Keratinocyte (primary cell): ENCODE measurements around the gene PPEF1. TPM values are rescaled to one million over a fixed set of nuclear protein-coding genes. Genes with fewer than 3 reads are reported as not detected.

ENCODE experiments used
- DNase-seq: peaks from one replicate; pipeline ENCODE4 v3.0.0-alpha.2; 2011; ENCODE audit warnings: low read depth, missing footprints, low spot score
- FAIRE-seq: peaks from 2 replicates; lab custom pipeline; 2011; peaks lifted over from hg19 to GRCh38; lab: Jason Lieb, UNC
- H2AFZ ChIP-seq: 2 replicates; pipeline ENCODE4 v1.6.0; 2012; ENCODE audit warnings: low read length, control low read depth, inconsistent platforms; ENCODE audit not compliant: control insufficient read depth
- H3K27ac ChIP-seq: 2 replicates; pipeline ENCODE4 v1.5.1; 2011; ENCODE audit warnings: low read length; ENCODE audit not compliant: control insufficient read depth, insufficient read depth
- H3K27me3 ChIP-seq: 3 replicates; pipeline ENCODE4 v1.6.0; 2011; ENCODE audit warnings: low read length; ENCODE audit not compliant: control insufficient read depth, insufficient read depth; ENCODE audit errors: extremely low read depth
- H3K36me3 ChIP-seq, 2 experiments: 2 replicates in 1 of 2; 3 replicates in 1 of 2; pipeline ENCODE4 v1.5.1; 2011; ENCODE audit warnings: low read length in 2 of 2, mild to moderate bottlenecking in 1 of 2; ENCODE audit not compliant: control insufficient read depth in 2 of 2, insufficient read depth in 2 of 2; ENCODE audit errors: extremely low read depth in 1 of 2
- H3K4me1 ChIP-seq: 3 replicates; pipeline ENCODE4 v1.5.1; 2011; ENCODE audit warnings: low read length; ENCODE audit not compliant: control insufficient read depth, insufficient read depth; ENCODE audit errors: extremely low read depth
- H3K4me2 ChIP-seq: 3 replicates; pipeline ENCODE4 v1.6.0; 2011; ENCODE audit warnings: low read depth, low read length; ENCODE audit not compliant: control insufficient read depth, insufficient read depth; ENCODE audit errors: extremely low read depth
- H3K4me3 ChIP-seq, 3 experiments: fragments of 200-600 bp in 1 of 3; sonication (generic) in 1 of 3; 2 replicates in 2 of 3; 3 replicates in 1 of 3; pipeline ENCODE4 v1.5.1; 2011 to 2016; ENCODE audit warnings: low read length in 3 of 3, mild to moderate bottlenecking in 3 of 3, control low read depth in 2 of 3, inconsistent platforms in 1 of 3, low read depth in 1 of 3, mixed read lengths in 1 of 3, mixed run types in 1 of 3, moderate library complexity in 1 of 3; ENCODE audit not compliant: control insufficient read depth in 2 of 3, insufficient read depth in 2 of 3; ENCODE audit errors: extremely low read depth in 1 of 3
- H3K79me2 ChIP-seq: 2 replicates; pipeline ENCODE4 v1.6.0; 2012; ENCODE audit warnings: low read length; ENCODE audit not compliant: control insufficient read depth, insufficient read depth
- H3K9ac ChIP-seq: 3 replicates; pipeline ENCODE4 v1.6.0; 2011; ENCODE audit warnings: low read length; ENCODE audit not compliant: control insufficient read depth, insufficient read depth; ENCODE audit errors: extremely low read depth
- H3K9me1 ChIP-seq: 3 replicates; pipeline ENCODE4 v1.6.0; 2011; ENCODE audit warnings: low read length; ENCODE audit not compliant: control insufficient read depth, insufficient read depth; ENCODE audit errors: extremely low read depth
- H3K9me3 ChIP-seq: 2 replicates; pipeline ENCODE4 v1.5.1; 2012; ENCODE audit warnings: low read depth, low read length; ENCODE audit not compliant: control insufficient read depth
- H4K20me1 ChIP-seq: 3 replicates; pipeline ENCODE4 v1.6.0; 2011; ENCODE audit warnings: low read length; ENCODE audit not compliant: control insufficient read depth, insufficient read depth; ENCODE audit errors: extremely low read depth
- CTCF ChIP-seq, 3 experiments: IDR thresholded peaks in 1 of 3; conservative IDR thresholded peaks in 1 of 3; optimal IDR thresholded peaks in 1 of 3; 2 replicates in 2 of 3; 3 replicates in 1 of 3; pipeline versions ENCODE3 to v1.5.1; 2011; ENCODE audit warnings: low read length in 3 of 3, mild to moderate bottlenecking in 3 of 3, moderate library complexity in 2 of 3, control low read depth in 1 of 3, inconsistent platforms in 1 of 3; ENCODE audit not compliant: insufficient read depth in 2 of 3; ENCODE audit errors: extremely low read depth in 1 of 3
- EZH2 ChIP-seq: IDR thresholded peaks from one replicate; pipeline ENCODE4 v1.6.1; 2012; ENCODE audit warnings: inconsistent platforms, mild to moderate bottlenecking, low read length, moderate library complexity
- dilution Hi-C: fragments of 300-500 bp; cut with MboI; formaldehyde crosslinking; loops from one replicate; pipeline ENCODE4 v1.7.0; 2020; ENCODE audit warnings: low sequenced_read_pairs; ENCODE audit not compliant: extremely low pct_ligation_motif_present
- polyA plus RNA-seq, 5 experiments: library from polyadenylated mRNA; depleted of rRNA in 3 of 5; stranded (reverse) in 3 of 5; stranded (forward) in 1 of 5; unstranded in 1 of 5; fragments of >200 nt; gene quantifications; 1 replicate in 1 of 5; 2 replicates in 3 of 5; 3 replicates in 1 of 5; pipeline versions ENCODE4 v1.2.1 to v1.2.3, GENCODE V29; 2011 to 2012; ENCODE audit warnings: missing spikeins in 2 of 5, low read depth in 1 of 5, low replicate concordance in 1 of 5

PPEF1 gene
- polyA plus RNA-seq, 1 donor (not counting 4 experiments of a cell fraction or from before 2014, with no cell fraction given), result not detected

DNA sequence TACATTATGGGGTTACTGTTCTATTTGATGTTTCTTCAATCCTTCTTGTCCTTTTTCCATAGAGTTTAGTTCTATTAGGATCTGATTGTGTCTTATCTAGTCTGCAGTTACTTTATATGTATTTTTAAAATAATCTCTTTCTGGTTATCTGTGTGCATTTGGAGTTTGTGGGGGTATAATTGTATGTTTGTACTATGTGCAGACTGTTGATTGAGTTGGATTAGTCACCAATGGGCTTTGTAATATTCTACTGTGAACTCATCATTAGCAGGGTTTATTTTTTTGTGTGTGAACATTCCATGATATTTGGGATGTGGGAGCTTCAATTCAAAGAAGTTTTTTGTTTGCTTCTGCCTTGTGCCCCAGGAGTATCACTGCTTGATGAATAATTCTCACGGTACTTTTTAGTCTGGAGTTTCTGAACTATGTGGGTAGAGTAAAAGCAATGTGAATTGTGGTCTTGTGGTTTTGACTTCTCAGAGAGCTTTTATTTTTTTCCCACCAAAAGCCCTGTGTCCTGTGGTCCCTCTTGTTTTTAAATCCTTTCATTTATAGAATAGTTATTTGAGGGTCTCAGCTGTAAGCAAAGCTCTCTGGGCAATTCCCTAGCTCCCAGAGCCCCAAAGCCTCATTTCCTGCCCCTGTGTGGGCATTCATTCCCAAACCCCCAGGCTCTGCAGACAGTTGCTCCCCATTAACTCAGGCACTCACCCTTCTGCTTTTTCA is 148.6 kb downstream of the PPEF1 start:
- no peak overlapping the region for H3K27ac ChIP-seq
- H3K4me3 ChIP-seq, result no peak overlapping the region
- no peaks in the 10 kb centered on the region for H4K20me1 ChIP-seq
- no peaks in the 10 kb centered on the region for H3K9me1 ChIP-seq
- H3K4me2 ChIP-seq, result no peak overlapping the region
- no peaks in the 10 kb centered on the region for H3K36me3 ChIP-seq
- H2AFZ ChIP-seq, result no peak overlapping the region
- DNase-seq, result no peak
- dilution Hi-C loops, result no loop called here
- peaks cover 2% of the 10 kb centered on the region for H3K4me1 ChIP-seq
- no peaks in the 10 kb centered on the region for H3K79me2 ChIP-seq
- H3K9ac ChIP-seq, result no peak overlapping the region
- TF ChIP-seq CTCF (optimal IDR thresholded peaks at IDR 0.05 in 1 of 3, IDR thresholded peaks at IDR 0.05 in 1 of 3, conservative IDR thresholded peaks at IDR 0.05 in 1 of 3; ENCODE audit: extremely low read depth in 1 of 3, insufficient read depth in 2 of 3, low read length in 3 of 3) (no peak), EZH2 (no peak)
- H3K27me3 ChIP-seq, result no peaks in the 10 kb centered on the region
- FAIRE-seq, result no peak
- no peaks in the 10 kb centered on the region for H3K9me3 ChIP-seq

GRCh38 chrX:18856645-18856997 is 149.2 kb downstream of the PPEF1 start:
- no peak overlapping the region for H3K9ac ChIP-seq
- dilution Hi-C loops, result no loop called here
- H4K20me1 ChIP-seq, result no peaks in the 10 kb centered on the region
- H3K27me3 ChIP-seq, result no peaks in the 10 kb centered on the region
- no peaks in the 10 kb centered on the region for H3K9me1 ChIP-seq
- no peak overlapping the region for H3K4me2 ChIP-seq
- no peaks in the 10 kb centered on the region for H3K9me3 ChIP-seq
- no peaks in the 10 kb centered on the region for H3K36me3 ChIP-seq
- DNase-seq (no peak), FAIRE-seq (no peak)
- no peak overlapping the region for H3K27ac ChIP-seq
- H3K79me2 ChIP-seq, result no peaks in the 10 kb centered on the region
- no peak for TF ChIP-seq EZH2
- no peak for TF ChIP-seq CTCF (optimal IDR thresholded peaks at IDR 0.05 in 1 of 3, IDR thresholded peaks at IDR 0.05 in 1 of 3, conservative IDR thresholded peaks at IDR 0.05 in 1 of 3; ENCODE audit: extremely low read depth in 1 of 3, insufficient read depth in 2 of 3, low read length in 3 of 3)
- no peak overlapping the region for H3K4me3 ChIP-seq
- no peak overlapping the region for H2AFZ ChIP-seq
- peaks cover 2% of the 10 kb centered on the region for H3K4me1 ChIP-seq
